Measurements from ENCODE around the gene HDLBP. TPM values are rescaled to one million over a fixed set of nuclear protein-coding genes. Genes with fewer than 3 reads are reported as not detected.

Gene HDLBP
- total and polyA plus RNA-seq, 2 of the 4 experiments (the other 2 are of a cell fraction): 648 to 1,165 TPM

DNA sequence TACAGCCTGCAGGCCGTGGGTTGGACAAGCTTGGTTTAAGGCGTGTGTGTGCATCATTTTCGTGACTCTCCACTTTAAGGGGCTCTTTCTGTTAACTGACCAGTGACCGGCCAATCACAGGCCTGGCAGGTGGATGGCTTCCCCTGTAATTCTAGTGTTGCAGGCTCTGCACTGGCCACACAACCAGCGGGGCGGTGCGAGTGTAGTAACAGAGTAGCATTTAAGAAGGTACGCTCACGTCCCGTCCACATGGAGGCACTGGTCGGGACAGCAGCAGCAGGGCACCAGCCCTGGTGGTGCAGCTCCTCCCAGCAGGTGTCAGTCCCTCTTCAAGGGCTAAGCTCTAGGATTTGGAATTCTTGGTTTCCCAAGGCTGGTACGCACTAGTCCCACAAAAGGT is 135.0 kb downstream of the HDLBP start:
- POLR2A ChIA-PET (ENCODE audit: unreplicated experiment): no interaction called here
- H3K79me1 ChIP-seq (ENCODE audit: low read depth in 1 of 2, low read length in 2 of 2): no peaks in the 10 kb centered on the region

More for the DNA sequence above, 135.0 kb downstream of the HDLBP start:
- H3K4me3 ChIP-seq (ENCODE audit: insufficient read depth, low read depth, low read length): no peak overlapping the region
- H3K36me3 ChIP-seq (ENCODE audit: control insufficient read depth, insufficient read depth, low read length): peaks cover 15% of the 10 kb centered on the region
- H3K9ac ChIP-seq (ENCODE audit: low read depth, low read length): no peak overlapping the region
- DNase-seq: no peak
- H3K4me2 ChIP-seq (ENCODE audit: low read depth, low read length): no peak overlapping the region
- H2BK120ac ChIP-seq (ENCODE audit: low read depth, low read length): no peak overlapping the region
- H2BK5ac ChIP-seq (ENCODE audit: low read depth, low read length, poor library complexity, severe bottlenecking): no peak overlapping the region
- no peaks in the 10 kb centered on the region for H3K4me1 ChIP-seq (ENCODE audit: control insufficient read depth, insufficient read depth, low read length)
- H2AFZ ChIP-seq (replicated peaks; ENCODE audit: low read length, poor library complexity): no peak overlapping the region
- H2AK5ac ChIP-seq (ENCODE audit: low read depth, low read length): no peak overlapping the region
- no peak overlapping the region for H3K14ac ChIP-seq (replicated peaks; ENCODE audit: low read depth, low read length)
- no peak for ATAC-seq (ENCODE audit: low read depth)
- WGBS, 2 experiments (ENCODE audit: extremely low coverage in 2 of 2, insufficient read length in 1 of 2): 91% methylated on average over 8 of the region's 12 CpGs; no CpG with 5 or more reads in 1 of the 2 experiments
- no peak overlapping the region for H4K91ac ChIP-seq (ENCODE audit: insufficient read depth, low read depth, low read length)
- no peak overlapping the region for H2BK20ac ChIP-seq (ENCODE audit: low read depth, low read length)
- no peak overlapping the region for H3K27ac ChIP-seq (ENCODE audit: insufficient read depth, low read length)
- dilution Hi-C loops (cut with HindIII; ENCODE audit: low sequenced_read_pairs, unreplicated experiment) (no loop called here), intact Hi-C loops (cut with micrococcal nuclease) (no loop called here), in situ Hi-C loops (cut with MboI; ENCODE audit: low sequenced_read_pairs) (no loop called here)
- no peak overlapping the region for H2BK15ac ChIP-seq (ENCODE audit: low read depth, low read length)
- CTCF ChIA-PET: no interaction called here
- H2AK9ac ChIP-seq (replicated peaks; ENCODE audit: low read depth, low read length, poor library complexity): no peak overlapping the region
- H3K18ac ChIP-seq (ENCODE audit: low read depth, low read length): no peak overlapping the region
- H4K20me1 ChIP-seq (ENCODE audit: insufficient read depth, low read length): no peaks in the 10 kb centered on the region
- H3K27me3 ChIP-seq (ENCODE audit: control insufficient read depth, insufficient read depth, low read length): no peaks in the 10 kb centered on the region
- no peak overlapping the region for H3K4ac ChIP-seq (ENCODE audit: low read depth, low read length)
- TF ChIP-seq, protein P1, sequence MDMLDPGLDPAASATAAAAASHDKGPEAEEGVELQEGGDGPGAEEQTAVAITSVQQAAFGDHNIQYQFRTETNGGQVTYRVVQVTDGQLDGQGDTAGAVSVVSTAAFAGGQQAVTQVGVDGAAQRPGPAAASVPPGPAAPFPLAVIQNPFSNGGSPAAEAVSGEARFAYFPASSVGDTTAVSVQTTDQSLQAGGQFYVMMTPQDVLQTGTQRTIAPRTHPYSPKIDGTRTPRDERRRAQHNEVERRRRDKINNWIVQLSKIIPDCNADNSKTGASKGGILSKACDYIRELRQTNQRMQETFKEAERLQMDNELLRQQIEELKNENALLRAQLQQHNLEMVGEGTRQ (IDR thresholded peaks at IDR 0.05; ENCODE audit: low read depth, low read length): no peak
- TF ChIP-seq RFX5 (IDR thresholded peaks at IDR 0.05; ENCODE audit: low read depth, low read length) (no peak), SMC3 (IDR thresholded peaks at IDR 0.05; ENCODE audit: low read depth, low read length) (no peak), NFE2L2 (IDR thresholded peaks at IDR 0.05; ENCODE audit: low read depth, low read length) (no peak), MXI1 (IDR thresholded peaks at IDR 0.05; ENCODE audit: borderline replicate concordance, low read depth, low read length) (no peak), RCOR1 (IDR thresholded peaks at IDR 0.05; ENCODE audit: insufficient replicate concordance, low read length) (no peak), MAZ (IDR thresholded peaks at IDR 0.05; ENCODE audit: borderline replicate concordance, low read depth, low read length) (no peak), MAFK (IDR thresholded peaks at IDR 0.05; ENCODE audit: low read depth, low read length) (no peak), FOS (IDR thresholded peaks at IDR 0.05; ENCODE audit: low read depth, low read length) (no peak), CHD1 (IDR thresholded peaks at IDR 0.05; ENCODE audit: low read depth, low read length) (no peak), RAD21 (IDR thresholded peaks at IDR 0.05; ENCODE audit: low read length) (no peak), BHLHE40 (IDR thresholded peaks at IDR 0.05; ENCODE audit: low read depth, low read length) (no peak), CEBPB (IDR thresholded peaks at IDR 0.05; ENCODE audit: low read depth, low read length) (no peak), POLR2A (IDR thresholded peaks at IDR 0.05; ENCODE audit: low read depth, low read length) (no peak)
- TF ChIP-seq, protein P2, sequence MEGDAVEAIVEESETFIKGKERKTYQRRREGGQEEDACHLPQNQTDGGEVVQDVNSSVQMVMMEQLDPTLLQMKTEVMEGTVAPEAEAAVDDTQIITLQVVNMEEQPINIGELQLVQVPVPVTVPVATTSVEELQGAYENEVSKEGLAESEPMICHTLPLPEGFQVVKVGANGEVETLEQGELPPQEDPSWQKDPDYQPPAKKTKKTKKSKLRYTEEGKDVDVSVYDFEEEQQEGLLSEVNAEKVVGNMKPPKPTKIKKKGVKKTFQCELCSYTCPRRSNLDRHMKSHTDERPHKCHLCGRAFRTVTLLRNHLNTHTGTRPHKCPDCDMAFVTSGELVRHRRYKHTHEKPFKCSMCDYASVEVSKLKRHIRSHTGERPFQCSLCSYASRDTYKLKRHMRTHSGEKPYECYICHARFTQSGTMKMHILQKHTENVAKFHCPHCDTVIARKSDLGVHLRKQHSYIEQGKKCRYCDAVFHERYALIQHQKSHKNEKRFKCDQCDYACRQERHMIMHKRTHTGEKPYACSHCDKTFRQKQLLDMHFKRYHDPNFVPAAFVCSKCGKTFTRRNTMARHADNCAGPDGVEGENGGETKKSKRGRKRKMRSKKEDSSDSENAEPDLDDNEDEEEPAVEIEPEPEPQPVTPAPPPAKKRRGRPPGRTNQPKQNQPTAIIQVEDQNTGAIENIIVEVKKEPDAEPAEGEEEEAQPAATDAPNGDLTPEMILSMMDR (conservative IDR thresholded peaks at IDR 0.05; ENCODE audit: low read depth, low read length): no peak
- no peak overlapping the region for H3K23ac ChIP-seq (ENCODE audit: low read depth, low read length)
- no peaks in the 10 kb centered on the region for H3K9me3 ChIP-seq (ENCODE audit: control insufficient read depth, insufficient read depth, low read length)
- BruUV-seq (replicated peaks): no TSS peak
- H3K56ac ChIP-seq (ENCODE audit: extremely low read depth, insufficient read depth, low read length): no peak overlapping the region
- peaks cover 3% of the 10 kb centered on the region; the same call in 1 of the 2 replicates for H3K9me1 ChIP-seq (ENCODE audit: insufficient read depth, low read length)
- H4K5ac ChIP-seq (ENCODE audit: low read depth, low read length): no peak overlapping the region
- no peak overlapping the region for H4K8ac ChIP-seq (ENCODE audit: low read depth in 2 of 2, low read length in 2 of 2)
